IPS-20b (cell line): ENCODE results near the gene TLE7.
A peak's percentile ranks its signal among the peaks of the same experiment; 100 is the strongest.

Source experiments
- H3K27ac ChIP-seq: one replicate; pipeline ENCODE4 v1.5.1; 2013; ENCODE audit warnings: low read length
- H3K27me3 ChIP-seq: 2 replicates; pipeline ENCODE4 v1.6.1; 2013; ENCODE audit warnings: mild to moderate bottlenecking, low read length, inconsistent platforms; ENCODE audit not compliant: insufficient read depth
- H3K36me3 ChIP-seq: 2 replicates; pipeline ENCODE4 v1.6.1; 2013; ENCODE audit warnings: low read depth, mild to moderate bottlenecking, inconsistent platforms, low read length, moderate library complexity; ENCODE audit not compliant: insufficient read depth
- H3K4me1 ChIP-seq: 2 replicates; pipeline ENCODE4 v1.6.1; 2013; ENCODE audit warnings: mild to moderate bottlenecking, control low read depth, inconsistent platforms, low read length, moderate library complexity; ENCODE audit not compliant: insufficient read depth
- H3K4me3 ChIP-seq: 2 replicates; pipeline ENCODE4 v1.5.1; 2013; ENCODE audit warnings: mild to moderate bottlenecking, low read length, inconsistent platforms
- H3K9ac ChIP-seq: 2 replicates; pipeline ENCODE4 v1.6.1; 2013; ENCODE audit warnings: low read depth, mild to moderate bottlenecking, inconsistent platforms, low read length, moderate library complexity
- H3K9me3 ChIP-seq: 2 replicates; pipeline ENCODE4 v1.6.1; 2013; ENCODE audit warnings: mild to moderate bottlenecking, low read depth, low read length, inconsistent platforms; ENCODE audit not compliant: insufficient read depth

The TLE7 gene

DNA sequence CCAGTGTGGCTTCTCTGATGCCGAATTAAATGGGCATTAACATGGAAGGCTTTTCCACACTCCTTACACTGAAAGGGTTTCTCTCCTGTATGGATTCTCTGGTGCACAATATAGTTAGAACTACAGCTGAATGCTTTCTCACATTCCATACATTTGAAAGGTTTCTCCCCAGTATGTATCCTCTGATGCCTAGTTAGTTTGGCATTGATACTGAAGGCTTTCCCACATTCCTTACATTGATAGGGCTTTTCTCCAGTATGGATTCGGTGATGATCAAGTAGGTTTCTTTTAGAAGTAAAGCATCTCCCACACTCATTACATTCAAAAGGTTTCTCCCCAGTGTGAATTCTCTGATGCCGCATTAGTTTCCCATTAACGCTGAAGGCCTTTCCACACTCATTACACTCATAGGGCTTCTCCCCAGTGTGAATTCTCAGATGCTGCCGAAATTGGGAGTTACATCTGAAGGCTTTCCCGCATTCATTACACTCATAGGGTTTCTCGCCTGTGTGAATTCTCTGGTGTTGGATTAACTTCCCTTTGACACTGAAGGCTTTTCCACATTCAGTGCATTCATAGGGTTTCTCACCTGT, 6.5 kb upstream of the TLE7 start:
- no peaks in the 10 kb centered on the region for H3K4me1 ChIP-seq
- H3K27me3 ChIP-seq: no peaks in the 10 kb centered on the region
- H3K4me3 ChIP-seq: 0 out of 2 replicates have a peak overlapping the region, but pooled peaks have one; percentile 1
- no peak overlapping the region for H3K27ac ChIP-seq
- peaks cover 80% of the 10 kb centered on the region for H3K9me3 ChIP-seq
- H3K36me3 ChIP-seq: peaks cover 62% of the 10 kb centered on the region
- no peak overlapping the region for H3K9ac ChIP-seq

DNA sequence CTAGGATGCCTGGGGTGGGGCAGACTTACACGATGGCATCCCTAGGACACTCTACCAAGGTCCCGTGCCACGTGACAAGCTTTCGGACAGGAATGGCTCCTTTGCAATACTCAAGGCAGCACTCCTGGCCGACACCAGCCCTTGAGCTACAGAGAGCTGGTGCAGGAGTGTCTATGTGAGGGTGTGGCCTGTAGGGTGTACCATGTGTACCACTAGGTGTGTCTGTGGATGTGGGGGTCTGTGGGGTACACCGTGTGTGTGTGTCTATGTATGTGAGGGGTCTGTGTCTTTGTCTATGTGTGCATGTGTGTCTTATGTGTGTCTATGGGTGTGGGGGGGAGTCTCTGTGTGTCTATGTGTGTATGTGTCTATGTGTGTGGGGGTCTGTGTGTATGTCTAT, 1.9 kb upstream of the TLE7 start:
- Histone ChIP-seq H3K4me3 (no peak overlapping the region), H3K27me3 (no peaks in the 10 kb centered on the region), H3K27ac (no peak overlapping the region), H3K9me3 (peaks cover 34% of the 10 kb centered on the region), H3K4me1 (no peaks in the 10 kb centered on the region), H3K9ac (no peak overlapping the region), H3K36me3 (peaks cover 16% of the 10 kb centered on the region)

DNA sequence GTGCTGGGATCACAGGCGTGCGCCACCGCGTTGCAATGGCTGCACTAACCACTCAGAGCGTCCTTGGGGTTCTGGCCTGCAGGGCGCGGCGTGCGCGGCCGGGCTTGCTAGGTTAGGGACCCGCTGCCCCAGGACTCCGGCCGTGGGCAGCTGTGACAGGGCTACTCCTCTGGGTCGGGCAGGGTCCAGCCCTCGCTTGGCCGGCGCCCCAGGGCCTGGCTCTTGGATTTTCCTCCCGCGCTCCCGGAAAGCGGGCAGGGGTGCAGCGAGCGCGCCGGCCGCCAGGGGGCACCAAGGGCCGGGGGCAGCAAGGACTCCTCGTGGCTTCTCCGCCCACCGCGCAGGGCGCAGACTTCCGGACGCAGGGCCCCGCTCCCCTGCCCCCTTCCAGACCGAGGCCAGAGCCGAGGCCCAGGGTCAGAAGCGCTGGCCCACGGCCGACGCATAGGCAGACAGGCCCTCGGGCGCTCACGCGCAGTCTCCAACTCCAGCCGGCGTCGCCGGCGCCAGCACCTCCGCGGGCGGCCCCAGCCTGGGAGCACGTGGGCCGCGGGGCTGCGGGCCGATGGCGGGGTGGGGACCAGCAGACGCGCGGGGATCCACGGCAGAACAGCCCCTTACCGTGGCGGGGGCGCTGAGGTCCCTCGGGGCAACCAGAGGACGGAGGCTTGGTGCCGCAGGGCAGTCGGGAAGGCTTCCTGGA, 355 bp downstream of the TLE7 start:
- H3K36me3 ChIP-seq: no peaks in the 10 kb centered on the region
- H3K4me3 ChIP-seq: no peak overlapping the region
- H3K4me1 ChIP-seq: no peaks in the 10 kb centered on the region
- H3K27me3 ChIP-seq: no peaks in the 10 kb centered on the region
- H3K9ac ChIP-seq: no peak overlapping the region
- no peak overlapping the region for H3K27ac ChIP-seq
- peaks cover 12% of the 10 kb centered on the region for H3K9me3 ChIP-seq

DNA sequence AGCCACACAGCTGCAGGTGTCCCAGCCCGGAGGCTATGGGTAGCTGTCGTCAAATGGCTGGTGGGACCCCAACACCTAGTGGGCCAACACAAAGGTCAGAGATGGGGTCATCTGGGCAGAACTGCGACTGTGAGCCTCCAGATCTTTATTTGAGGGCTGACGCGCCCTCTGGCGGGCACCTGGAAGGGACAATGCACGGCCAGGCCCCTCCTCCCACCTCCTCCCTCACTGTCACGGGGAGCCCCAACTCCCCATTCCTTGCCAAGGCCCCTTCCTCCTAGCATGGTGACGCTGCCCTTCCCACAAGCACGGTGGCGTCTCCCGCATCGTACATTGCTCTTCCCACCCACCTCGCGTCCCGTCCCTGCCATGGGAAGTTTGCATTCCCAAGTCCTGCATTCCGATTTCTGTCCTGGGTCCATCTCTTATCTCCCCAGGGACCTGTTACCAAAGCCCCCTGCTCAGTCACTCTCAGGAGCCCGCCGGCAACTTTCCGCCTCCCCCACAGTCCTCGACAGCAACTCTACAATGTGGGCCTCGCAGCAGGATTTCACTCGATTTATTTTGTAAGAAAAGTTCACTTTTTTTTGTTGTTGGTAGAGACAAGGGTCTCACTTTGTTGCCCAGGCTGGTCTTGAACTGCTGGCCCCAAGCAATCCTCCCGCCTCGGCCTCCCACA, 1.0 kb downstream of the TLE7 start:
- H3K4me3 ChIP-seq: no peak overlapping the region
- H3K27ac ChIP-seq: no peak overlapping the region
- no peaks in the 10 kb centered on the region for H3K4me1 ChIP-seq
- peaks cover 5% of the 10 kb centered on the region; the same call in 1 of the 2 replicates for H3K9me3 ChIP-seq
- H3K36me3 ChIP-seq: no peaks in the 10 kb centered on the region
- no peak overlapping the region for H3K9ac ChIP-seq
- no peaks in the 10 kb centered on the region for H3K27me3 ChIP-seq

DNA sequence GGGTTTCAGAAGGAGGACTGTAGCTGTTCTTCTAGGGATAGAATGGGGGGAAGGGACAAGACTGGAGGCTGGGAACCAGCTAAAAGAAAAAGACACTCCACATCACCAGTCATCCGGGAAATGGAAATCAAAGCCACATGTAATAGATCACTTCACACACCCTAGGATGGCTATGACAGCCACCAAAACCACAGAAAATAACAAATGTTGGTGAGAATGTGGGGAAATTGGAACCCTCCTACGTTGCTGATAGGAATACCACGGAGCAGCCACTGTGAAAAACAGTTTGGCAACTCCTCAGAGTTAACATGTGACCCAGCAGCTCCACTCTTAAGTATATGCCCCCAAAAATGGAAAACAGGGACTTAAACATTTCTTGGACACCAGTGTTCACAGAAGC, 2.3 kb downstream of the TLE7 start:
- Histone ChIP-seq H3K4me1 (no peaks in the 10 kb centered on the region), H3K27me3 (no peaks in the 10 kb centered on the region; the same call in 1 of the 2 replicates), H3K27ac (no peak overlapping the region), H3K9me3 (no peaks in the 10 kb centered on the region; the same call in 1 of the 2 replicates), H3K4me3 (no peak overlapping the region), H3K9ac (no peak overlapping the region), H3K36me3 (no peaks in the 10 kb centered on the region)

DNA sequence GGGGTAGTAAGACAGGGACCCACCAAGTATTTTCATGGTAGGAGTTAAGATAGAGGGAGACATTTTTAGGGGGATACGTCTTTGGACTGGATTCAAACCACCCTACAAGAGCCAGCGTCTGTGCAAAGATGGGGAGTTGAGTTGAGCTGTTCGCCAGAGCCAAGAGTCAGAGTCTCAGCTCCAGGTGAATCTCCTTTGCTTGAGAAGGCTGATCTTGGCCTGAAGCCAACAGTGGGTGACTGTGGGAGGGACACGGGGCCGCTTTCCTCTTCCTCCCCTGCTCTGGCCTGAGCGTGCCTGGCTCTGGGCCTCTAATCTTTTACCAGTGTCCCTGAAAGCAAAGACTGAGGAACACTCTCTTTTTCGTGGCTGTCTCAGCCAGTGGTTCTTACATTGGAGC, 5.4 kb downstream of the TLE7 start:
- Histone ChIP-seq H3K27me3 (no peaks in the 10 kb centered on the region; the same call in 1 of the 2 replicates), H3K9me3 (no peaks in the 10 kb centered on the region)

DNA sequence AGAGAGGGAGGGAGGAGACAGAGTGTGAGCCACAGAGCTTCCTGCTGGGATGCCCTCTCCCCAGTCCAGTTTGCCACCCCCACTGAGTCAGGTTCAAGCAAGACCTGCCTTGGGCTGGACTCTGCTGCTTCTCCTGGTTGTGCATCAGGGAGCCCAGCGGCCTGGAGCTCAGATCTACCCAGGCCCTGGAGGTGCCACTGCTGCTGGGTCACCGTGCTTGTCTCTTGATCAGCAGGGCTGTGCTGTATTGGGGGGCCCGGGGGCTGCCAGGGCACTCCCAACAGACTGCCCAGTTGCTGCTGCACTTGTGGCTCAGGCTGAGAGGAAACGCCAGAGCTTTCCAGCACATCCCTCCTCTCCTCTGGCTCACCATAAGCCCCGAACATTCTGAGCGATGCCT, 8.9 kb downstream of the TLE7 start:
- Histone ChIP-seq H3K9me3 (no peaks in the 10 kb centered on the region; the same call in 1 of the 2 replicates), H3K27ac (no peak overlapping the region), H3K9ac (no peak overlapping the region), H3K27me3 (peaks cover 21% of the 10 kb centered on the region), H3K4me3 (no peak overlapping the region), H3K36me3 (no peaks in the 10 kb centered on the region), H3K4me1 (no peaks in the 10 kb centered on the region)

More for the DNA sequence above, 5.4 kb downstream of the TLE7 start:
- H3K36me3 ChIP-seq: no peaks in the 10 kb centered on the region
- H3K9ac ChIP-seq: no peak overlapping the region
- no peaks in the 10 kb centered on the region for H3K4me1 ChIP-seq
- H3K4me3 ChIP-seq: no peak overlapping the region
- H3K27ac ChIP-seq: no peak overlapping the region

DNA sequence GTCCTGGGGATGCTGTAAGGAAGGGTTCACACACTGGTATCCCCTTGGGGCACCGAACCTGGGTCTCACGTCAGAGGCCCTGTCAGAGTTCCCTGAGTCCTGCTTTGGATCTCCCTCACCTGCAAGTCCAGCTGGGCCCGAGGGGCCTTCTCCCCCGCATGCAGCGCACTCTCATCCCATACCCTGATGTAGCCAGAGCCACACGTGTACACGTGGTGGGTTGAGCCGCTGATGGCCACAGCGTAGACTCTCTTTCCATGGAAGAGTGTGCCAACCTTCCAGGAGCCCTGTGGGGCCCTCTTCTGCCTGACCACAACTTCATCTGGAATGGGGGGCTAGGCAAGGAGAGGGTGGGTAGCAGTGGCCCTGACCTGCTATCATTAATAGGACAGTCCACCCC, 9.9 kb downstream of the TLE7 start:
- Histone ChIP-seq H3K9me3 (no peaks in the 10 kb centered on the region; the same call in 1 of the 2 replicates), H3K4me3 (no peak overlapping the region), H3K27me3 (peaks cover 25% of the 10 kb centered on the region), H3K36me3 (no peaks in the 10 kb centered on the region), H3K4me1 (no peaks in the 10 kb centered on the region), H3K9ac (no peak overlapping the region), H3K27ac (no peak overlapping the region)

DNA sequence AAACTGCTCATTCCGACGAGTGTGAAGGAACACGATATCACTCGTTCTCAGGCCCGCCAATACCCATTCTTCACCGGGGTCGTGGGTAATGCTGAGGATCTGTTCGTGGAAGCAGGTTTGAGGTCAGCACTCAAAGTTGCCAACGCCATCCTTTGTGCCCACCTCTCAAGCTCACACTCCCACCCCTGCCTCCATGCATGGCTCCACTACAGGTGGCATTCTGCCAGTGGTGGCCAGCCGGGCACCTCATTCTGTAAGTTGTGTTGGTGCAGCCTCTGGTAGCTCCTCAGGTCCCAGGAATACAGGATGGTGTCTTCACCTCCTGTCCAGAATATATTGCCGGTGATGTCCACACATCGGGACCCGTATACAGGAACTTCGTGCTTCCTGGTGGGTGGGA, 10.7 kb downstream of the TLE7 start:
- H3K27ac ChIP-seq: no peak overlapping the region
- H3K36me3 ChIP-seq: no peaks in the 10 kb centered on the region
- peaks cover 26% of the 10 kb centered on the region for H3K27me3 ChIP-seq
- no peaks in the 10 kb centered on the region for H3K4me1 ChIP-seq
- no peaks in the 10 kb centered on the region; the same call in 1 of the 2 replicates for H3K9me3 ChIP-seq
- H3K4me3 ChIP-seq: no peak overlapping the region
- H3K9ac ChIP-seq: no peak overlapping the region

DNA sequence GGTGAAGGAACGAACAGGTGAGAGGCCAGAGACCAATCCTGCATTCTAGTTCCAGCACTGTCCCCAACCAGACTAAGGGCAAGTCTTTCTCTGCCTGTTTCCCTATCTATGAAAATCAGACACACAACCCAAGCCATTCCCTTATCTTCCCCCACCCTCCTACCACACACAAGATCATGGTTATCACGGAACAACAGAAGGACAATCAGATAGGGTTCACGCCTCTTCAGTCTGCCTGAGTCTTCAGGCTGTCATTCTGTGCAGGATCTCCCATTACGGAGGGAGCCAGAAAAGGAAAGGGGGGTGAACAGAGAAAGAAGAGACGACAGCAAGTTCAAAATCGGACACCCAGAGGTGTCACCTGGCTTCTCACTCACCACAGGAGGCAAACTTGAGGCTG, 11.1 kb downstream of the TLE7 start:
- Histone ChIP-seq H3K9ac (no peak overlapping the region), H3K27ac (no peak overlapping the region), H3K36me3 (no peaks in the 10 kb centered on the region), H3K27me3 (peaks cover 30% of the 10 kb centered on the region), H3K9me3 (no peaks in the 10 kb centered on the region; the same call in 1 of the 2 replicates), H3K4me1 (no peaks in the 10 kb centered on the region), H3K4me3 (no peak overlapping the region)

DNA sequence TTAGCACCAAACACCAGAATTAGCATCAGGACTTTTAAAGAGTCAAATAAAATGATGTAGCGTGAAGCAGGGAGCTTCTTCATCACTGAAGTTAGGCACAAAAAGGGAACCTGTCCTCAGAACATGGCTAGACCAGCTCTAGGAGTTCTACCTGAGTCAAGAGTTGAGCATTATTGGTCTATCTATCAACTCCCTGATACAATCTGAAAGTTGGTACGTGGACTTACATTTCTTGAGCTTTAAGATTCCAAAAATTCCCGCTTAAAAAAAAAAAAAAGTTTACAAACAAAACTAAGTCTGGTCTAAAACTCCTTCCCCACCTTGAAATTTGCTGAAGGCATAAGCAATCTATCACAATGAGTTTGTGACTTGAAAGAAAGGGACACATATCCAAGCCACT, 12.3 kb downstream of the TLE7 start:
- no peaks in the 10 kb centered on the region for H3K4me1 ChIP-seq
- no peak overlapping the region for H3K4me3 ChIP-seq
- no peaks in the 10 kb centered on the region for H3K36me3 ChIP-seq
- H3K27ac ChIP-seq: no peak overlapping the region
- H3K9ac ChIP-seq: no peak overlapping the region
- no peaks in the 10 kb centered on the region; the same call in 1 of the 2 replicates for H3K9me3 ChIP-seq
- H3K27me3 ChIP-seq: peaks cover 42% of the 10 kb centered on the region

DNA sequence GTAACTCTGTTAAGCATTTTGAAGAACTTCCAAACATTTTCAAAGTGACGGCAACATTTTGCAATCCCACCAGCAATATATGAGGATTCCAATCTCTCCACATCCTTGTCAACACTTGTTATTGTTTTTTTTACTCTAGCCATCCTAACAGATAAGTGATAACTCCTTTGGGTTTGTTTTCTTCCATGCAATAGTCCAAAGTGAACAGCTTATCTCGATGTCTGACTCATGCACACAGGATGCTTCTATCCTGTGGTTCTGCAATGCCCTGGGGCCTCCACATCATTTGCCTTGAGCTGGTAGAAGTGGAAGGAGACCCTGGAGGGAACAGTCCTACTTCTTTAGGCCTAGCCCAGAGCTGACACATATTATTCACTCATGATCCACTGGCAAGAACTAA, 13.0 kb downstream of the TLE7 start:
- Histone ChIP-seq H3K9ac (no peak overlapping the region), H3K36me3 (no peaks in the 10 kb centered on the region), H3K4me3 (no peak overlapping the region), H3K27ac (no peak overlapping the region), H3K4me1 (no peaks in the 10 kb centered on the region), H3K9me3 (no peaks in the 10 kb centered on the region; the same call in 1 of the 2 replicates), H3K27me3 (peaks cover 49% of the 10 kb centered on the region)
